Measurements from ENCODE around the gene MCHR2. TPM values are rescaled to one million over a fixed set of nuclear protein-coding genes. Genes with fewer than 3 reads are reported as not detected.

MCHR2 gene
- polyA plus RNA-seq, 1 of the 3 experiments (the other 2 are of a cell fraction), result not detected

DNA sequence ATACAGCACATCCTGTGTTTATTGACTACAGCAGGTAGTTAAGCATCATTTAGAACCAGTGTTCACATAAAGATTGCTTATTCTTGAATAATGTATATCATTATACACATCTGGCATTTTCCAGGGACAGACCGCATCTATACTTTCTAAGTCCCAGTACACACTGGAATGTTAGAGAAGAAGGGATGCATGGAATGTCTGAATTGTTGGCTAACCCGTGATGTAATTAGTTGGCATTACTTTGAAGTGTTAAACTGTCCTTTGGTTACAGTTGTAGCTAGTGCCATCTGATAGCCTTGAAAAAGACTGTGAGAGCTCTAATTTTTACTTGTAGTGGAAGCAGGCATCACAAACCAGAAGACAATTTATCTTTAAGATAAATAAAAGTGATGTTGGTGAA is 29.8 kb upstream of the MCHR2 start:
- ChIA-PET POLR2A (no interaction called here), CTCF (no interaction called here)
- no peaks in the 10 kb centered on the region for H3K9me3 ChIP-seq
- no peak overlapping the region for H3K4me3 ChIP-seq (ENCODE audit: low read depth in 2 of 2, low read length in 1 of 2)
- no peak overlapping the region for H3K4me2 ChIP-seq
- TF ChIP-seq TCF12 (IDR thresholded peaks at IDR 0.05) (no peak), TEAD4 (IDR thresholded peaks at IDR 0.05; ENCODE audit: borderline replicate concordance, insufficient read depth) (no peak), GABPA (IDR thresholded peaks at IDR 0.05; ENCODE audit: low read depth) (no peak), EP300 (IDR thresholded peaks at IDR 0.05; ENCODE audit: borderline replicate concordance in 1 of 2, low read depth in 1 of 2, low read length in 1 of 2) (no peak)
- TF ChIP-seq, protein P1, sequence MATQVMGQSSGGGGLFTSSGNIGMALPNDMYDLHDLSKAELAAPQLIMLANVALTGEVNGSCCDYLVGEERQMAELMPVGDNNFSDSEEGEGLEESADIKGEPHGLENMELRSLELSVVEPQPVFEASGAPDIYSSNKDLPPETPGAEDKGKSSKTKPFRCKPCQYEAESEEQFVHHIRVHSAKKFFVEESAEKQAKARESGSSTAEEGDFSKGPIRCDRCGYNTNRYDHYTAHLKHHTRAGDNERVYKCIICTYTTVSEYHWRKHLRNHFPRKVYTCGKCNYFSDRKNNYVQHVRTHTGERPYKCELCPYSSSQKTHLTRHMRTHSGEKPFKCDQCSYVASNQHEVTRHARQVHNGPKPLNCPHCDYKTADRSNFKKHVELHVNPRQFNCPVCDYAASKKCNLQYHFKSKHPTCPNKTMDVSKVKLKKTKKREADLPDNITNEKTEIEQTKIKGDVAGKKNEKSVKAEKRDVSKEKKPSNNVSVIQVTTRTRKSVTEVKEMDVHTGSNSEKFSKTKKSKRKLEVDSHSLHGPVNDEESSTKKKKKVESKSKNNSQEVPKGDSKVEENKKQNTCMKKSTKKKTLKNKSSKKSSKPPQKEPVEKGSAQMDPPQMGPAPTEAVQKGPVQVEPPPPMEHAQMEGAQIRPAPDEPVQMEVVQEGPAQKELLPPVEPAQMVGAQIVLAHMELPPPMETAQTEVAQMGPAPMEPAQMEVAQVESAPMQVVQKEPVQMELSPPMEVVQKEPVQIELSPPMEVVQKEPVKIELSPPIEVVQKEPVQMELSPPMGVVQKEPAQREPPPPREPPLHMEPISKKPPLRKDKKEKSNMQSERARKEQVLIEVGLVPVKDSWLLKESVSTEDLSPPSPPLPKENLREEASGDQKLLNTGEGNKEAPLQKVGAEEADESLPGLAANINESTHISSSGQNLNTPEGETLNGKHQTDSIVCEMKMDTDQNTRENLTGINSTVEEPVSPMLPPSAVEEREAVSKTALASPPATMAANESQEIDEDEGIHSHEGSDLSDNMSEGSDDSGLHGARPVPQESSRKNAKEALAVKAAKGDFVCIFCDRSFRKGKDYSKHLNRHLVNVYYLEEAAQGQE (IDR thresholded peaks at IDR 0.05; ENCODE audit: low read depth, low read length), result no peak
- no peaks in the 10 kb centered on the region for H3K79me2 ChIP-seq (ENCODE audit: insufficient read depth)
- WGBS (ENCODE audit: low lambda C conversion rate), result 21% methylated on average over 2 of the region's 2 CpGs
- no peak for DNase-seq
- H3F3A ChIP-seq (replicated peaks; ENCODE audit: insufficient read depth), result no peaks in the 10 kb centered on the region
- no peaks in the 10 kb centered on the region for H3K4me1 ChIP-seq (ENCODE audit: control insufficient read depth in 1 of 2, insufficient read depth in 2 of 2, low read depth in 1 of 2, low read length in 1 of 2)
- no peak overlapping the region for H2AFZ ChIP-seq (ENCODE audit: low read depth)
- no peaks in the 10 kb centered on the region for H3K9me2 ChIP-seq
- H3K27ac ChIP-seq (ENCODE audit: low read depth in 2 of 2, low read length in 1 of 2), result no peak overlapping the region
- H3K9ac ChIP-seq, result no peak overlapping the region
- no peaks in the 10 kb centered on the region for H4K20me1 ChIP-seq (ENCODE audit: insufficient read depth)
- peaks cover 4% of the 10 kb centered on the region; the same call in 1 of the 2 replicates for H3K27me3 ChIP-seq (ENCODE audit: insufficient read depth)
- H3K36me3 ChIP-seq (replicated peaks in 1 of 2; ENCODE audit: control insufficient read depth in 1 of 2, insufficient read depth in 2 of 2, low read length in 1 of 2), result no peaks in the 10 kb centered on the region

DNA sequence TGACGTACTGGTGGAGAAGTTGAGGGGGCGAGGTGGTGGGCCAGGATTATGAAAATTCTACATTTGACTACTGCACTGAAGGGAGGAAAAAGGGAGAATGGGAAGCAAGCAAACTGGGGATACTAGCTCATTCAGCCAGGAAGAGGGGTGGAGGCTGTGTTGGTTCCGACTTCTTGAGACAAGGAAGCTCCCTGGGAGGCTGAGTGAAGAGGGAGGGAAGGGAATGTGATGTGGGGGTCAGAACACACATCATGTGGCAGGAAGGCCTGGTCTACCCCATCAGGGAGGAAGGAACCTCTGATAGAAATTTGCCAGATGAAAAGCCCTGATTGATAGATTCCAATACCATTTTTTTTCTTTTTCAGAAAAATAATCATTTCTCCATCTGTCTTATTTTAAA is 28.8 kb upstream of the MCHR2 start:
- H3K4me1 ChIP-seq (ENCODE audit: control insufficient read depth in 1 of 2, insufficient read depth in 2 of 2, low read depth in 1 of 2, low read length in 1 of 2), result no peaks in the 10 kb centered on the region
- H3K4me2 ChIP-seq, result no peak overlapping the region
- H3K79me2 ChIP-seq (ENCODE audit: insufficient read depth), result no peaks in the 10 kb centered on the region
- no peak for DNase-seq
- no peaks in the 10 kb centered on the region for H3K9me3 ChIP-seq
- POLR2A ChIA-PET, result no interaction called here
- no peak overlapping the region for H3K9ac ChIP-seq
- H2AFZ ChIP-seq (ENCODE audit: low read depth), result no peak overlapping the region
- TF ChIP-seq FOXJ3 (CRISPR knock-in tag; IDR thresholded peaks at IDR 0.05), result no peak
- H3K27ac ChIP-seq (ENCODE audit: low read depth in 2 of 2, low read length in 1 of 2), result no peak overlapping the region
- no peak overlapping the region for H3K4me3 ChIP-seq (ENCODE audit: low read depth in 2 of 2, low read length in 1 of 2)
- H3F3A ChIP-seq (replicated peaks; ENCODE audit: insufficient read depth), result no peaks in the 10 kb centered on the region
- no peaks in the 10 kb centered on the region for H4K20me1 ChIP-seq (ENCODE audit: insufficient read depth)
- CTCF ChIA-PET, result no interaction called here
- no peaks in the 10 kb centered on the region for H3K9me2 ChIP-seq
- WGBS (ENCODE audit: low lambda C conversion rate), result 3% methylated on average over 3 of the region's 3 CpGs
- peaks cover 4% of the 10 kb centered on the region; the same call in 1 of the 2 replicates for H3K27me3 ChIP-seq (ENCODE audit: insufficient read depth)
- H3K36me3 ChIP-seq (replicated peaks in 1 of 2; ENCODE audit: control insufficient read depth in 1 of 2, insufficient read depth in 2 of 2, low read length in 1 of 2), result no peaks in the 10 kb centered on the region

DNA sequence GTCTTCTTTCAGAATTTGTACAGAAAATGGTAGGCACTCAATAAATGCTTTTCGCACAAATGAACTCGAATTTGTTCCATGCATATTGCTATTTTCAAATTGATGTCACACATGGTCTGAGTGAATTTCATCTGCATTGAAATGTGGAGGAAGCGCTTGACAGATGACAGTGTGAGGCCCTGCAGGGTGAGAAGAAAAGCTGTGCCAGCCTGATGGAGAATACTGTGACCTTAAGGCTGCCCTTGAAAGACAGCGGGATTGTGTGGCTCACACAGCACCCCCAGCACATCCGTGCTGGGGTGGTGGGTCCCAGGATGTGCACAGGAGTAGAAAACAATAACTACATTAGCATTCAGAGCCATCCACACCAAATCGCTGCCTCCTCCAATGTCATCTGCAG is 14.8 kb upstream of the MCHR2 start:
- no peaks in the 10 kb centered on the region for H3K9me3 ChIP-seq
- no peak overlapping the region for H3K4me3 ChIP-seq (ENCODE audit: low read depth in 2 of 2, low read length in 1 of 2)
- no peak overlapping the region for H3K27ac ChIP-seq (ENCODE audit: low read depth in 2 of 2, low read length in 1 of 2)
- H4K20me1 ChIP-seq (ENCODE audit: insufficient read depth), result no peaks in the 10 kb centered on the region
- no peaks in the 10 kb centered on the region for H3K4me1 ChIP-seq (ENCODE audit: control insufficient read depth in 1 of 2, insufficient read depth in 2 of 2, low read depth in 1 of 2, low read length in 1 of 2)
- no peaks in the 10 kb centered on the region for H3K36me3 ChIP-seq (replicated peaks in 1 of 2; ENCODE audit: control insufficient read depth in 1 of 2, insufficient read depth in 2 of 2, low read length in 1 of 2)
- POLR2A ChIA-PET, result no interaction called here
- no peak overlapping the region for H2AFZ ChIP-seq (ENCODE audit: low read depth)
- no peaks in the 10 kb centered on the region for H3K9me2 ChIP-seq
- no peaks in the 10 kb centered on the region; the same call in 1 of the 2 replicates for H3K27me3 ChIP-seq (ENCODE audit: insufficient read depth)
- no peaks in the 10 kb centered on the region for H3K79me2 ChIP-seq (ENCODE audit: insufficient read depth)
- H3F3A ChIP-seq (replicated peaks; ENCODE audit: insufficient read depth), result no peaks in the 10 kb centered on the region
- CTCF ChIA-PET, result no interaction called here
- H3K9ac ChIP-seq, result no peak overlapping the region
- no peak overlapping the region for H3K4me2 ChIP-seq
- no peak for DNase-seq
- WGBS (ENCODE audit: low lambda C conversion rate), result 22% methylated on average over 6 of the region's 6 CpGs
- TF ChIP-seq RCOR1 (IDR thresholded peaks at IDR 0.05; ENCODE audit: low read length) (no peak), GATA2 (CRISPR knock-in tag; IDR thresholded peaks at IDR 0.05) (no peak), NRF1 (IDR thresholded peaks at IDR 0.05; ENCODE audit: low read depth, low read length) (no peak), MXI1 (IDR thresholded peaks at IDR 0.05; ENCODE audit: low read depth, low read length) (no peak), YY1 (IDR thresholded peaks at IDR 0.05; ENCODE audit: low read depth) (no peak), EZH2phosphoT487 (IDR thresholded peaks at IDR 0.05; ENCODE audit: borderline replicate concordance, low read depth) (no peak), RAD21 (IDR thresholded peaks at IDR 0.05; ENCODE audit: low read length) (no peak), CHD2 (IDR thresholded peaks at IDR 0.05; ENCODE audit: low read length, partially characterized antibody) (no peak), TAF1 (IDR thresholded peaks at IDR 0.05; ENCODE audit: borderline replicate concordance, low read depth, low read length) (no peak), FOXJ3 (CRISPR knock-in tag; IDR thresholded peaks at IDR 0.05) (no peak), TEAD4 (IDR thresholded peaks at IDR 0.05; ENCODE audit: borderline replicate concordance, insufficient read depth) (no peak), FOXM1 (IDR thresholded peaks at IDR 0.05; ENCODE audit: low read depth) (no peak), SMC3 (IDR thresholded peaks at IDR 0.05; ENCODE audit: low read depth, low read length) (no peak), MEF2A (IDR thresholded peaks at IDR 0.05; ENCODE audit: borderline replicate concordance, low read depth) (no peak), ELF1 (IDR thresholded peaks at IDR 0.05) (no peak)
- TF ChIP-seq, protein P2, sequence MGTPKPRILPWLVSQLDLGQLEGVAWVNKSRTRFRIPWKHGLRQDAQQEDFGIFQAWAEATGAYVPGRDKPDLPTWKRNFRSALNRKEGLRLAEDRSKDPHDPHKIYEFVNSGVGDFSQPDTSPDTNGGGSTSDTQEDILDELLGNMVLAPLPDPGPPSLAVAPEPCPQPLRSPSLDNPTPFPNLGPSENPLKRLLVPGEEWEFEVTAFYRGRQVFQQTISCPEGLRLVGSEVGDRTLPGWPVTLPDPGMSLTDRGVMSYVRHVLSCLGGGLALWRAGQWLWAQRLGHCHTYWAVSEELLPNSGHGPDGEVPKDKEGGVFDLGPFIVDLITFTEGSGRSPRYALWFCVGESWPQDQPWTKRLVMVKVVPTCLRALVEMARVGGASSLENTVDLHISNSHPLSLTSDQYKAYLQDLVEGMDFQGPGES (IDR thresholded peaks at IDR 0.05; ENCODE audit: low read depth, low read length), result no peak
